K562 (cell line): ENCODE measurements around the gene OGT. TPM values are rescaled to one million over a fixed set of nuclear protein-coding genes. Genes with fewer than 3 reads are reported as not detected.

Source experiments
- DNMT1 ChIP-seq: fragments of 450-650 bp; IDR thresholded peaks from 2 replicates; pipeline ENCODE4 v1.6.1; 2016; ENCODE audit warnings: antibody characterized with exemption, mild to moderate bottlenecking
- FOS ChIP-seq: IDR thresholded peaks from 3 replicates; pipeline ENCODE4 v1.6.1; 2011; ENCODE audit not compliant: insufficient read length; ENCODE audit errors: extremely low read depth
- FOXJ2 ChIP-seq: fragments of 200-800 bp; sonication (Bioruptor generic); IDR thresholded peaks from 2 replicates; pipeline ENCODE4 v1.6.1; 2016; ENCODE audit warnings: missing genetic modification characterization, missing compliant biosample characterization
- FOXK1 ChIP-seq: sonication (generic); formaldehyde crosslinking; IDR thresholded peaks from 2 replicates; pipeline ENCODE4 v1.8.0; 2022; ENCODE audit warnings: missing genetic modification reagents, mild to moderate bottlenecking, borderline replicate concordance
- FUS ChIP-seq: fragments of 200-400 bp; formaldehyde crosslinking; optimal IDR thresholded peaks from 2 replicates; pipeline ENCODE3; 2017; ENCODE audit warnings: low read depth, low read length
- KLF13 ChIP-seq: fragments of 450-650 bp; IDR thresholded peaks from 2 replicates; pipeline ENCODE4 v1.6.1; 2016; ENCODE audit warnings: missing genetic modification characterization, low read depth, mild to moderate bottlenecking, missing compliant biosample characterization, moderate library complexity, borderline replicate concordance
- PML ChIP-seq: IDR thresholded peaks from 2 replicates; pipeline ENCODE4 v1.6.1; 2012; ENCODE audit warnings: low read length, inconsistent platforms
- SMARCA4 ChIP-seq: fragments of 450-650 bp; IDR thresholded peaks from 2 replicates; pipeline ENCODE4 v1.6.1; 2016
- SMC3 ChIP-seq: conservative IDR thresholded peaks from 2 replicates; pipeline ENCODE4 v1.6.1; 2011; ENCODE audit warnings: low read depth, low read length, improper control_type of control experiment; ENCODE audit not compliant: insufficient read depth
- SNIP1 ChIP-seq: fragments of 450-650 bp; IDR thresholded peaks from 2 replicates; pipeline ENCODE4 v1.7.1; 2017; ENCODE audit warnings: low read depth, mild to moderate bottlenecking
- STAT5A ChIP-seq: IDR thresholded peaks from 2 replicates; pipeline ENCODE4 v1.6.1; 2012; ENCODE audit warnings: low read length, inconsistent platforms, borderline replicate concordance
- ZNF253 ChIP-seq: fragments of 250-450 bp; sonication (Bioruptor Pico); conservative IDR thresholded peaks from 2 replicates; pipeline ENCODE4 v1.6.1; 2021; ENCODE audit warnings: mild to moderate bottlenecking
- polyA plus RNA-seq, 8 experiments: library from polyadenylated mRNA; depleted of rRNA in 4 of 8; stranded (reverse) in 5 of 8; unstranded in 3 of 8; fragments of >200 nt; fragmentation: Nextera tagmentation in 2 of 8; fragmentation: Illumina TruSeq in 1 of 8; extraction: Ambion mirVana in 2 of 8; extraction: Trizol in 1 of 8; gene quantifications; 2 replicates each; pipeline versions ENCODE4 v1.2.1 to v1.2.3, GENCODE V29; 2011 to 2014; ENCODE audit warnings: inconsistent platforms in 1 of 8, missing spikeins in 1 of 8
- total RNA-seq, 7 experiments: library from RNA; depleted of rRNA in 6 of 7; stranded (reverse); fragments of >200 nt in 6 of 7; fragmentation: Illumina TruSeq in 2 of 7; extraction: Trizol in 2 of 7; gene quantifications; 2 replicates each; pipeline versions ENCODE4 v1.2.1 to v1.2.3, GENCODE V29; 2011 to 2021; ENCODE audit warnings: low replicate concordance in 1 of 7
- TF ChIP-seq, protein P1 (sequence below): fragments of 250-450 bp; sonication (Bioruptor Pico); IDR thresholded peaks from 2 replicates; pipeline ENCODE4 v1.5.0; 2021; ENCODE audit warnings: mild to moderate bottlenecking, moderate library complexity
- TF ChIP-seq, protein P2 (sequence below): sonication (generic); IDR thresholded peaks from 2 replicates; pipeline ENCODE4 v1.6.1; 2016
- TF ChIP-seq, protein P3 (sequence below): fragments of 450-650 bp; formaldehyde crosslinking; conservative IDR thresholded peaks from 2 replicates; pipeline ENCODE4 v1.4.0; 2022; ENCODE audit warnings: mild to moderate bottlenecking, missing genetic modification characterization
- TF ChIP-seq, protein P4 (sequence below): fragments of 450-650 bp; IDR thresholded peaks from 2 replicates; pipeline ENCODE4 v1.6.1; 2016
- TF ChIP-seq, protein P5 (sequence below): fragments of 150-350 bp; conservative IDR thresholded peaks from 2 replicates; pipeline ENCODE4 v1.6.1; 2014; ENCODE audit warnings: low read length

The OGT gene
- total and polyA plus RNA-seq, 9 of the 15 experiments (the other 6 are each of a cell fraction or from before 2014, with no cell fraction given) = 38.9 to 347 (median 117) TPM

DNA sequence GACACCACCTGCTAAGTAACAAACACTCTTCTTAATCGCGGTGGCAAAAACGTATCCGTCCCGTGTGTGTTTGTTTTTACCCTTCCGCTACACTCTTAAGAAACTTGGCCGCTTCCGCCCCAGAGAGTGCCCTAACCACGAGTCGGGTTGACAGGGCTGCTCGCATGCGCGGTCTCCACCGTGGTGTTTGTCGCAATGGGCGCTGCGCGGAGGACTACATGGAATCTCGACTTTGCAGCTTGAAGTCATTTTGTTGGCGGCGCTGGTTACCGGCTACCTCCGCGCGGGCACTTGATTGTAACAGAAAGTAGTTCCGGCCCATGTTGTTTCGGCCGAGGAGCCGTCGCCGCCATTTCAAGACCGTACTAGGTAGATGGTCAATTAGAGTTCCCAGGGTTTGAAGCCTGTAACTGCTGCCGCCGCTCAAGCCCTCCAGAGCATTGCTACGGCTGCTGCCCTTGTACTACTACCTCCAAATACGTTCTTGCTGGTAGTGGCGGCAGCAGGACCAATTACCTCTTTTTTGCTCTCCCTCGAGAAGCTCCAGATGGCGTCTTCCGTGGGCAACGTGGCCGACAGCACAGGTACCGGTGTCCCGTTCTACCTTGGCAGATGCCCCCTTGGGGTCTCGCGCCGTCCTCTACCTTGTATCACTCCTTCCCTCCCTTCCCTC is at the start of gene OGT (continued):
- TF ChIP-seq, protein P1, sequence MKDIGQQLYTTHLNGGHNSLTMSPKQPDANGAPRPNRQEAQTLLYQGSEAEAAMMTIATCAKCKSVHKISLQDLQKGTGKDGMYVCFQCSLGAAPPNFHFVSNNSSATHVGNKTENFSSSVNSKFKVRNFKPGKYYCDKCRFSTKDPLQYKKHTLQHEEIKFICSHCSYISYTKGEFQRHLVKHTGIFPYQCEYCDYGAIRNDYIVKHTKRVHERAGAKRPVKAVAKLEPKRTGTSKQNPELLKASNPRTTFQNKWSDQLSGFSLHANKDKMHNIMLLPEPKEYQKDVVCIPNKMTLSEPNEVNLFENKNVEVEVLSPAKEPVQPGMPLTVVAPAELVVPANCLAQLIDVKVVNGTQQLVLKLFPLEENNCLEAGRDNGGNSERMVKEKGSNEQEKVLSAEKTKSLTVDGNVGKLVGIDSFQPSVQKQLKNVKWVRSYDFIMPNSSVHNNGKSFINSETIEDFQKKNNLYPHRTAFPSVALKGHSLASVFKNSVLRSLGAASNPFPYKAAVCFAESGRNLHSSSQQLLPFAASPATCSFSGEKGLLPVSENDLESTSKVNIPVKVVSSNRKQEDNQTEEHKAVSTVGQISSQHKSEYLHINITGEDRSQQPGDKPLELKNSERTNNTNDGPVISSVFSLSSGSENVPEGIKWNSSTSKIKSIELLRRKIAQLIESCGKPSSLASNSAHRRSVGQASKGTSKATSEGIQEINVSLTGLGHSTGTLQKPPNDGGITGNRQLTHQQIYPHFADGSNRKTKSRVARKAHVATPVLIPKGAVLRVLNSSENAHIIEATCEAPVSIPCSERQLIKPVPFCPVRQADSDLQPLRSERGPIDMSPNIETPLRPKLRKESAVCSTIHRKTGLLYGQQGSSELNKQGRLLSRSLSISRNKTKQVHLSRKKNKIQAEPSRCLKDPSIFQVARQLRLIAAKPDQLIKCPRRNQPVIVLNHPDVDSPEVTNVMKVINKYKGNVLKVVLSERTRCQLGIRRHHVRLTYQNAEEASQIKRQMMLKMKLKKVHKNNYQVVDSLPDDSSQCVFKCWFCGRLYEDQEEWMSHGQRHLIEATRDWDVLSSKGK (CRISPR knock-in tag) = no peak
- TF ChIP-seq KLF13 (no peak), SMC3 (no peak), FOXJ2 (tag) (peak; percentile 82), FOS (no peak), STAT5A (peak; percentile 48; the same call in 1 of the 2 replicates), SNIP1 (no peak), ZNF253 (CRISPR knock-in tag) (no peak), FUS (no peak), DNMT1 (no peak), PML (peak; percentile 66), SMARCA4 (no peak), FOXK1 (peak; percentile 48; the same call in 1 of the 2 replicates)
- TF ChIP-seq, protein P2, sequence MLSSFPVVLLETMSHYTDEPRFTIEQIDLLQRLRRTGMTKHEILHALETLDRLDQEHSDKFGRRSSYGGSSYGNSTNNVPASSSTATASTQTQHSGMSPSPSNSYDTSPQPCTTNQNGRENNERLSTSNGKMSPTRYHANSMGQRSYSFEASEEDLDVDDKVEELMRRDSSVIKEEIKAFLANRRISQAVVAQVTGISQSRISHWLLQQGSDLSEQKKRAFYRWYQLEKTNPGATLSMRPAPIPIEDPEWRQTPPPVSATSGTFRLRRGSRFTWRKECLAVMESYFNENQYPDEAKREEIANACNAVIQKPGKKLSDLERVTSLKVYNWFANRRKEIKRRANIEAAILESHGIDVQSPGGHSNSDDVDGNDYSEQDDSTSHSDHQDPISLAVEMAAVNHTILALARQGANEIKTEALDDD = peak; percentile 40; the same call in 1 of the 2 replicates
- TF ChIP-seq, protein P3, sequence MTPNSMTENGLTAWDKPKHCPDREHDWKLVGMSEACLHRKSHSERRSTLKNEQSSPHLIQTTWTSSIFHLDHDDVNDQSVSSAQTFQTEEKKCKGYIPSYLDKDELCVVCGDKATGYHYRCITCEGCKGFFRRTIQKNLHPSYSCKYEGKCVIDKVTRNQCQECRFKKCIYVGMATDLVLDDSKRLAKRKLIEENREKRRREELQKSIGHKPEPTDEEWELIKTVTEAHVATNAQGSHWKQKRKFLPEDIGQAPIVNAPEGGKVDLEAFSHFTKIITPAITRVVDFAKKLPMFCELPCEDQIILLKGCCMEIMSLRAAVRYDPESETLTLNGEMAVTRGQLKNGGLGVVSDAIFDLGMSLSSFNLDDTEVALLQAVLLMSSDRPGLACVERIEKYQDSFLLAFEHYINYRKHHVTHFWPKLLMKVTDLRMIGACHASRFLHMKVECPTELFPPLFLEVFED (CRISPR knock-in tag) = no peak
- TF ChIP-seq, protein P4, sequence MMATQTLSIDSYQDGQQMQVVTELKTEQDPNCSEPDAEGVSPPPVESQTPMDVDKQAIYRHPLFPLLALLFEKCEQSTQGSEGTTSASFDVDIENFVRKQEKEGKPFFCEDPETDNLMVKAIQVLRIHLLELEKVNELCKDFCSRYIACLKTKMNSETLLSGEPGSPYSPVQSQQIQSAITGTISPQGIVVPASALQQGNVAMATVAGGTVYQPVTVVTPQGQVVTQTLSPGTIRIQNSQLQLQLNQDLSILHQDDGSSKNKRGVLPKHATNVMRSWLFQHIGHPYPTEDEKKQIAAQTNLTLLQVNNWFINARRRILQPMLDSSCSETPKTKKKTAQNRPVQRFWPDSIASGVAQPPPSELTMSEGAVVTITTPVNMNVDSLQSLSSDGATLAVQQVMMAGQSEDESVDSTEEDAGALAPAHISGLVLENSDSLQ = peak; percentile 35; the same call in 1 of the 2 replicates
- TF ChIP-seq, protein P5, sequence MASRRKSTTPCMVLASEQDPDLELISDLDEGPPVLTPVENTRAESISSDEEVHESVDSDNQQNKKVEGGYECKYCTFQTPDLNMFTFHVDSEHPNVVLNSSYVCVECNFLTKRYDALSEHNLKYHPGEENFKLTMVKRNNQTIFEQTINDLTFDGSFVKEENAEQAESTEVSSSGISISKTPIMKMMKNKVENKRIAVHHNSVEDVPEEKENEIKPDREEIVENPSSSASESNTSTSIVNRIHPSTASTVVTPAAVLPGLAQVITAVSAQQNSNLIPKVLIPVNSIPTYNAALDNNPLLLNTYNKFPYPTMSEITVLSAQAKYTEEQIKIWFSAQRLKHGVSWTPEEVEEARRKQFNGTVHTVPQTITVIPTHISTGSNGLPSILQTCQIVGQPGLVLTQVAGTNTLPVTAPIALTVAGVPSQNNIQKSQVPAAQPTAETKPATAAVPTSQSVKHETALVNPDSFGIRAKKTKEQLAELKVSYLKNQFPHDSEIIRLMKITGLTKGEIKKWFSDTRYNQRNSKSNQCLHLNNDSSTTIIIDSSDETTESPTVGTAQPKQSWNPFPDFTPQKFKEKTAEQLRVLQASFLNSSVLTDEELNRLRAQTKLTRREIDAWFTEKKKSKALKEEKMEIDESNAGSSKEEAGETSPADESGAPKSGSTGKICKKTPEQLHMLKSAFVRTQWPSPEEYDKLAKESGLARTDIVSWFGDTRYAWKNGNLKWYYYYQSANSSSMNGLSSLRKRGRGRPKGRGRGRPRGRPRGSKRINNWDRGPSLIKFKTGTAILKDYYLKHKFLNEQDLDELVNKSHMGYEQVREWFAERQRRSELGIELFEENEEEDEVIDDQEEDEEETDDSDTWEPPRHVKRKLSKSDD = peak; percentile 83
